ENCODE results near the gene MPZL3.
"Not testable (repeated sequence)": the region's sequence is repeated elsewhere in the genome, so short reads cannot be mapped to it uniquely, and the experiment has no call there.

Gene MPZL3

GRCh38 chr11:118212131-118212725 is 39.9 kb downstream of the MPZL3 start:
- DNase-seq (ENCODE audit: low spot score) = no peak

DNA sequence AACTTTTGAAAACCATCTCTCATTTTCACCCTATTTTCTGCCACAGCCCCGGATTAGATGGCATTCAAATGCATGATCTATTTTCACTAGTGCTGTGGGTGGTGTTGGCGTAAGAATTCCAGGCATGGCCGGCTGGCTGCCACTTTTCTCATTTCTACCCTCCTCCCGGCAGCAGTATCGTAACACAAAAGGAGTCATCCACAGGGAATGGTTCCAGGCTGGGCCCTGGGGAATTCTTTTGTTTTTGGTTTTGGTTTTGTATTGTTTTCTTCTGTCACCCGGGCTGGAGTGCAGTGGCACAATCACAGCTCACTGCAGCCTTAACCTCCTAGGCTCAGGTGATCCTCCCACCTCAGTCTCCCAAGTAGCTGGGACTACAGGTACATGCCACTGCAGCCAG is 41.2 kb downstream of the MPZL3 start:
- DNase-seq (ENCODE audit: low spot score) = no peak

GRCh38 chr11:118210323-118210722 is 41.8 kb downstream of the MPZL3 start:
- no peak for DNase-seq (ENCODE audit: low spot score)

GRCh38 chr11:118209033-118209432 is 43.1 kb downstream of the MPZL3 start:
- no peak for DNase-seq (ENCODE audit: low spot score)

DNA sequence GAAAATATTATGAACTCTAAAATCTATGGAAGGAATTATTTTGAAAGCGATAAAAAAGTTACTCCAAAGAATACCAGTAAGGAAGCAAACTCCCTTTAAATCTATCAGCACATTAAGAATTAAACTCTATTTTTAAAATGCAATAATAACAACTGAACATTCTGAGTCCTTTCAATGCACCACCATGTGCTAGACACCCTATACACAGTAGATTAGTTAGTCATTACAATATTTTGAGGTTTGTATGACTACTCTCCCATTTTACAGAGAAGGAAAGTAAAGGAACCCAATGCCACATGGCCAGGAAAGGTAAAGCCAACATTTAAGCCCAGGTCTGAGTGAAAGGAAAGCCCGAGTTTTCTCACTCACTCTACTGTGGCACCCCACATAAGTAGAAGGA is 45.1 kb downstream of the MPZL3 start:
- DNase-seq (ENCODE audit: low spot score) = no peak

DNA sequence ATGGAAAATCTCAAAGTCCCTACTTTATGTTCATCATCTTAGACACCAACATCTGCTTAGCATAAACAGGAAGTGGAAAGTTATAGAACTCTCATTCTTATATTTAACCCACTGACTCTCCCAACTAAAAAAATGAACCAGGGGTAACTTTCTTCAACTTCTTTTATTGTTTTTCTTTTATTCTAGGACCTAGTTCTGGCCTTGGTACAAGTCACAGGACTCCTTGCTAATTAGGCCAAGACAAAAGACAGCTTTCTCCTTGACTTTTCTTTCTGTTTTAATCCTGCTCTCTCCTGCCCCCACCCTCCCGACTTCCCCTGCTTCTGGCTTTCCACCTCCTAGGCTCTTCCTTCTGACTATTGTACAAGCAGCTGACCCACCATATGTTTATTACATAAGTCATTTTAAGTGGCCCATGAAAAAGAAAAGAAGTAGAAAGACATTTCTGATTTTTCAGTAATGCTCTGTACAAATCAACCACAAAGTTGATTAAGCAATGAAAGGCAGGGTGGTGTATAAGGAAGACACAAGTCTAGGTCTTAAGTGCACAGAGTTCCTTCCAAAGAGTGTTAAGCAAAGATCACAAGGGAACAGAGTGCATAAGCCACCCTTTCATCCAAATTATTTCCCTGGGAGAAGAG is 45.7 kb downstream of the MPZL3 start:
- no peak for DNase-seq (ENCODE audit: low spot score)

DNA sequence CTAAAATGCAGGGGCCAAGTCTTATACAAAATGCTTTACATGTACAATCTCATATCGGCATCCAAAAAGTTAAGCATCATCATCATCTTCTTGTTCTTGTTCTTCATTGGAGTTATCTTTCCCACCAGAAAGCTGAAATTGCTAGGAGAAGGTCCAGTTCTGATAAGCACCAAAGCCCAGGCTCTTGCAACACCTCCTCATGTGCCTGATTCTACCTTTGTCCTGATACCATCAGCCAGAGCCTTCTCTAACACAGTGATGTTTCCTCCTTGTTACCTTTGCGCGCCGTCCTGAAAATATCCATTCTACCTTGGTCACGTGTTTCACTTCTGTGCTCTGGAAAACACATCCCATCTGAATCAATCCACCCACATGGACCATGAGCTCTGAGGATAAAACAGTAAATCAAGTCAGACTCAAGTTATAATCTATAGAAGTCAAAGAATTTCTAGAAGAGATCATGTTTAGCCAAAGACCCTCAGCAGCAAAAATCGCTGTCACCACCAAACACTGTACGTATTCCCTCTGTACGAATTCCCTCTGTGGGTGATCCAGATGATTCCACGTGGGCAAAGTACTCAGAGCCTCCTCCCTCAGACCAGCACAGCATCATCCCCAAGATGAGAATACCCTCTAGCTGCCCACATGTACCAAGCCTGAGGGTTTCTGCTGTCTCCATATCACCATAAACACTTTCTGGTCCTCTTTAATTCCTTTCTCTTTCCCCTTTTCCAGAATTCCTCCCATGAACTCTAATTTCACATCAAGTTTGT is 46.4 kb downstream of the MPZL3 start:
- DNase-seq (ENCODE audit: low spot score) = no peak

DNA sequence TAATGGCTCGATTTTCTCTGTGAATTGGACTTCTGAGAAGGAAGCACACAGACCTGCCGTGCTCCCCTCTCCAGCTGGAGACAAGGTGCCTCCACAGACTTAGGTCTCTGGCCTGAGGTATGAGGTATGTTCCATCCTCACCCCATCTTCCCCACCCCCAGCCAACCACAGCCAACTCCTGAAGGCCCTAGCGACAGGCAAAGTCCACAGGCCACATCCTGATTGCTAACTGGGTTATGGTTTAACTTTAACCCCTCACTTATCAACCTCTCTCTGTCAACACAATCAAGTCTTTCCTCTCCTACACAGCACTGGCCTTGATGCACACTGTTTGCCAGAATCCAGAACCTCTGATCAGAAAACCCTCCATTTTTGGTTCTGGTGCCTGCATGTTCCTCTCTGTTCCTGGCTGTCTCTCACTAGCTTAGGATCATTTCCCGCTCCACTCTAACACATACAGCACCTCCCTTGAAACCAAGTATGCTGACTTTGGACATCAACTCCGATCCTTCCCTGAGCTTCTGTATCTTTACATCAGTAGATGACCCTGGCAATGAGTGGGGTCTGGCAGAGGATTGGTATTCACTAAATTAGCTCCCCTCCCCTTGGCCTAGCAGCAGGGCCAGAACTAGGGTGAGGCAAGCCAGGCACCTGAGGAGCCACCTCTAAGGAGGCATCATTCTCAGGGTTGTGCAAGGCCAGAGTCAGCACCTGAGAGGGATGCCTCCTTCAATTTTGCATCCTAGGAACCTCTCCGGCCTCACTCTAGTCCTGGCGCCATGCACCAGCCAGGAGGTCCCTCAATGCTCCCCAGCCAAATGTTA is 49.4 kb downstream of the MPZL3 start:
- no peak for DNase-seq (ENCODE audit: low spot score)

- no peak for DNase-seq (ENCODE audit: low spot score)
Observed at GRCh38 chr11:118201966-118202365, 50.2 kb downstream of the MPZL3 start.

GRCh38 chr11:118200901-118201680 is 51.1 kb downstream of the MPZL3 start:
- no peak for DNase-seq (ENCODE audit: low spot score)

GRCh38 chr11:118200497-118200896 is 51.7 kb downstream of the MPZL3 start:
- no peak for DNase-seq (ENCODE audit: low spot score)

- no peak for DNase-seq (ENCODE audit: low spot score)
Observed at GRCh38 chr11:118199135-118199534, 53.0 kb downstream of the MPZL3 start.

DNA sequence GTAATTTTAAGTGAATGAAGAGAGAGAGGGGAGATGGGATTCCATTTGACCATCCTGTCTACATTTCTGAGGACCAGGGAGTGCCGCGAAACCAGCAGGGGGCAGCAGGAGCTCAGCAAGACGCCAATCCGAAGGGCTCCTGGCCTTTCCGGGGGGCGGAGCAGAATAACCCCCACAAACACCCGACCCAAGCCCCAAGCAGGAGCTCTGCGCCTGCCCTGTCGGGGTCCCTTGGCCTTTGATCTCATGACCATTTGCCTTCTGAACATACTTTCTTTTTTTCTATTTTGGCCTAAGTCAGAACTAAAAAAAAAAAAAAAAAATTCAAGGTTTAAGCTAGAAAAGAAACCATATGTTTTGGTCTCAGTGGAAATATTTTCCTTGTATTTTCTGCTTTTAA is 53.8 kb downstream of the MPZL3 start:
- DNase-seq (ENCODE audit: low spot score) = peak; percentile 49

DNA sequence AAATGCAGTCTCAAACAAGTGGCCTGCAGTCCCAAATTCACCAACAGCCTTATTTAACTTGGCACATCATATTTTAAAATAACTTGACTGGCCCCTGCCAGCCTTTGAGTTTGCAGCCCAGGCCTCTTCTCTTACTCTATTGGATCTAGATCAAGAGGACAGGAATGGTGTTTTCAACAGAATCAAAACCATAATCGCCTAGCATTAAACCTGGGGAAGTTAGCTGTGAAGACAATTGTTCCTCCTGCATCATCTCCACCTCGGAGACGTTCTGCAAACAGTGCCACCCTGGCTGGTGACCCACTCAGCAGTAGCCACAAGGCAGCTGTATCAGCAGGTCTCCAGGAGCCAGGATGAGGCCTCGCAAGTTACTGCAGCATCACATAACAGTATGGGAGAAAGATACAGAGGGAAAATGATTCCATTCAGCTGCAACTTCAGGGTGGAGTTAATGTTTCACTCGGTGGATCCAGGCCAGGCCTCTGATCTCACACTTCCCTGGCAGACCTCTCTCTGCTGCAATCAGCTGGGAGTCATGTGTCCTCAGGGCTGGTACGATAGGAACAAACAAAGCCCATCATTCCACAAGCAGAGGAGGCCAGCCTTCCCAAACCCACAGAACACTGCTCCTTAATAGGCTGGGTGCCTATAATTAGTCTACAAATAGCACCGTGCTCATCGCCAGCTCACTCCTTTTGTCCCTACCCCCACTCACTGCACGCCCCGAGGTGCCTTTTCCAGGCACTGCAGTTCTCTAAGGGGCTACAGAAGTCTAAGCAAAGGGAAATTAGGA is 57.1 kb downstream of the MPZL3 start:
- DNase-seq (ENCODE audit: low spot score) = no peak

DNA sequence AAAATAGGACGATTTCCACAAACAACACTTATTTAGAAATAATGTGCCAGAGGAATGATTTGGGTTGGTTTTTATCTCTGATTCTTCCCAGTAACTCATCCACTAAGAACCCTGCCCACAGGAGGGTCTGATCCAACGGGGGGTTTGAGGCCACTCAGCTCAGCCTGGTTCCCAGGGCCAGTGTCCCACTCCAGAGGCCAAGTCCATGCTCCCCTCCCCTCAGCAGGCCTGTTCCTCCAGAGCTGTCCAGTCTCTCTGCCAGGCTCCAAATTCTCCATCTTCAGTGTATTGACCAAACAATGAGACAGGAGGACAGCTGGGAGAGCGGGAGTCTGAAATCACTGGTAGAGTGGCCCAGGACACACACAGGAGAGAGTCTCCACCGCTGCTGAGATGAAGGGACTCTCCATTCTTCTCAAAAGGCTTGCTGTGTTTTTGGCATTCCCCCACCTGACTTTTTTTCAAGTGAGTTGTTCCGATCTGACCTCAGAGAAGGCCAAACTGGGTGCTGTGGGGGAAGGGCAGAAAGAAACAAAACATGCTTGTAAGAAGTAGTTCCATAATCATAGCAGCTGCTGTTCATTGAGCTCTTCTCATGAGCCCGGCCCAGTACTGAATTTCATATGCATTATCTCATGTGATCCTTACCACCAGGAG is 58.1 kb downstream of the MPZL3 start:
- DNase-seq (ENCODE audit: low spot score) = no peak

DNA sequence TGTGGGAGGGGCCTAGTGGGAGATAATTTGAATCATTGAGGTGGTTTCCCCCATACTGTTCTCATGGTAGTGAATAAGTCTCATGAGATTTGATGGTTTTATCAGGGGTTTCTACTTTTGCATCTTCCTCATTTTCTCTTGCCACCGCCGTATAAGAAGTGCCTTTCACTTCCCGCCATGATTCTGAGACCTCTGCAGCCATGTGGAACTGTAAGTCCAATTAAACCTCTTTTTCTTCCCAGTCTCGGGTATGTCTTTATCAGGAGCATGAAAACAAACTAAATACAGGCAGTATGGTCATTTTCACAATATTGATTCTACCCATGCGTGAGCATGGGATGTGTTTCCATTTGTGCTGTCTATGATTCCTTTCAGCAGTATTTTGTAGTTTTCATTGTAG is 59.3 kb downstream of the MPZL3 start:
- not testable (repeated sequence) for DNase-seq (ENCODE audit: low spot score)

- DNase-seq (ENCODE audit: low spot score) = not testable (repeated sequence)
Observed at GRCh38 chr11:118190942-118191506, 61.1 kb downstream of the MPZL3 start.

GRCh38 chr11:118186346-118187107 is 65.6 kb downstream of the MPZL3 start:
- DNase-seq (ENCODE audit: low spot score) = no peak
